Tibial nerve (tissue), 4 donors: ENCODE data around the gene MFRP.

ENCODE experiments used
- EP300 ChIP-seq, 2 donors: sonication (generic); formaldehyde crosslinking; IDR thresholded peaks; one replicate each; pipeline ENCODE4 v1.6.1; 2017; ENCODE audit warnings: antibody characterized with exemption in 2 of 2, mild to moderate bottlenecking in 1 of 2
- POLR2A ChIP-seq, 2 donors: fragments of 450-650 bp; IDR thresholded peaks; one replicate each; pipeline ENCODE4 v1.6.1; 2017; ENCODE audit warnings: antibody characterized with exemption in 2 of 2, mild to moderate bottlenecking in 2 of 2, moderate library complexity in 2 of 2
- TF ChIP-seq, protein P1 (sequence below), 5 experiments: fragments of 200-600 bp in 3 of 5; fragments of 450-650 bp in 2 of 5; sonication (generic) in 3 of 5; IDR thresholded peaks; one replicate each; pipeline ENCODE4 v1.5.1; 2016 to 2019; ENCODE audit warnings: antibody characterized with exemption in 5 of 5, mild to moderate bottlenecking in 3 of 5, moderate library complexity in 2 of 5

DNA sequence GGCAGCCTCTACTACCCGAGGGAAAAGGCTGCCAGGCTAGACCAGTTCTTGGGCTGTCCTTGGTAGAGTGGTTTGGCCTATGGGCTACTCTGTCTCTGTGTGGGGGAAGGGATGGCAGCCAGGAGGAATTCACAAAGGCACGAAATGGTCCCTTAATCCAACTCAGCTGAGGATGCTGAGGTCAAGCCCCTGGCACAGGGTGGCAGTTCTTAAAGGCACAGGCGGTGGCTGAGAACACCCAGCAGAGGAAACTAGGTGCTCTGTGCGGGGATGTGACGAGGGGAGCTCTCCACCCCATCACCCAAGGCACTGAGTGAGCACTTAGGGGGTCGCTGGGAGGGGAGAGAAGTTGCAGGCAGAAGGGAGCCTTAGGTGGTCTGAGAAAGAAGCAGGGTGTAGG is at the start of gene MFRP:
- TF ChIP-seq, protein P1, sequence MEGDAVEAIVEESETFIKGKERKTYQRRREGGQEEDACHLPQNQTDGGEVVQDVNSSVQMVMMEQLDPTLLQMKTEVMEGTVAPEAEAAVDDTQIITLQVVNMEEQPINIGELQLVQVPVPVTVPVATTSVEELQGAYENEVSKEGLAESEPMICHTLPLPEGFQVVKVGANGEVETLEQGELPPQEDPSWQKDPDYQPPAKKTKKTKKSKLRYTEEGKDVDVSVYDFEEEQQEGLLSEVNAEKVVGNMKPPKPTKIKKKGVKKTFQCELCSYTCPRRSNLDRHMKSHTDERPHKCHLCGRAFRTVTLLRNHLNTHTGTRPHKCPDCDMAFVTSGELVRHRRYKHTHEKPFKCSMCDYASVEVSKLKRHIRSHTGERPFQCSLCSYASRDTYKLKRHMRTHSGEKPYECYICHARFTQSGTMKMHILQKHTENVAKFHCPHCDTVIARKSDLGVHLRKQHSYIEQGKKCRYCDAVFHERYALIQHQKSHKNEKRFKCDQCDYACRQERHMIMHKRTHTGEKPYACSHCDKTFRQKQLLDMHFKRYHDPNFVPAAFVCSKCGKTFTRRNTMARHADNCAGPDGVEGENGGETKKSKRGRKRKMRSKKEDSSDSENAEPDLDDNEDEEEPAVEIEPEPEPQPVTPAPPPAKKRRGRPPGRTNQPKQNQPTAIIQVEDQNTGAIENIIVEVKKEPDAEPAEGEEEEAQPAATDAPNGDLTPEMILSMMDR (IDR thresholded peaks at IDR 0.05), result no peak
- TF ChIP-seq POLR2A (IDR thresholded peaks at IDR 0.05) (no peak), EP300 (IDR thresholded peaks at IDR 0.05) (no peak)
